ENCODE results near the gene CYP4F22.

DNA sequence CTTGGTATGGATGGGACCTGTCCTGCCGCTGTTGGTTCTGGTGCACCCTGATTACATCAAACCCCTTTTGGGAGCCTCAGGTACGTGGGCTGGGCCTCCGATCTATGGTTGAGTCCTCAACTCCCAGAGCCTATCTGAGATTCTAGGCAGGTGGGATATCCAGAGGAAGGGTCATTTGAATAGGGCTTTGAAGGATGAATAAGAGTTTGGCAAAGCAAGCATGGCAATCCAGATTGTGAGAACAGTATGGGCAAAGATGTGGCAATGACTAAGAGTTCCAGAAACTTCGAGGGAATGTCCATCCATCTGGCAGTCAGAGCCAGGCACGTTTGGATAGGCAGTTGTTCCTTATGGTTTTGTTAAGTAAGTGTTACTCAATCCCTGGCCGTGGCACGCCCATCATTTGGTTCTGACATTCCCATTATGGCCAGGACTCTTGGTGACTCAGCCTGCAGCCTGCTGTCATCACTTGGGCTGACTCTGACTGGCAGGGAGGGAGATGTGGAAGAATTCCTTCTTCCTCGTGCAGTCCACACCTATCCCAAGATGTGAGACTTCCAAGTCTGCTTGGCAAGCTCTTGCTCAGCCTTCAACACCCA lies 21.5 kb downstream of the CYP4F22 start:
- no peak for TF ChIP-seq POLR2A (IDR thresholded peaks at IDR 0.05)
- TF ChIP-seq, protein P1, sequence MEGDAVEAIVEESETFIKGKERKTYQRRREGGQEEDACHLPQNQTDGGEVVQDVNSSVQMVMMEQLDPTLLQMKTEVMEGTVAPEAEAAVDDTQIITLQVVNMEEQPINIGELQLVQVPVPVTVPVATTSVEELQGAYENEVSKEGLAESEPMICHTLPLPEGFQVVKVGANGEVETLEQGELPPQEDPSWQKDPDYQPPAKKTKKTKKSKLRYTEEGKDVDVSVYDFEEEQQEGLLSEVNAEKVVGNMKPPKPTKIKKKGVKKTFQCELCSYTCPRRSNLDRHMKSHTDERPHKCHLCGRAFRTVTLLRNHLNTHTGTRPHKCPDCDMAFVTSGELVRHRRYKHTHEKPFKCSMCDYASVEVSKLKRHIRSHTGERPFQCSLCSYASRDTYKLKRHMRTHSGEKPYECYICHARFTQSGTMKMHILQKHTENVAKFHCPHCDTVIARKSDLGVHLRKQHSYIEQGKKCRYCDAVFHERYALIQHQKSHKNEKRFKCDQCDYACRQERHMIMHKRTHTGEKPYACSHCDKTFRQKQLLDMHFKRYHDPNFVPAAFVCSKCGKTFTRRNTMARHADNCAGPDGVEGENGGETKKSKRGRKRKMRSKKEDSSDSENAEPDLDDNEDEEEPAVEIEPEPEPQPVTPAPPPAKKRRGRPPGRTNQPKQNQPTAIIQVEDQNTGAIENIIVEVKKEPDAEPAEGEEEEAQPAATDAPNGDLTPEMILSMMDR (IDR thresholded peaks at IDR 0.05), result no peak

Measured in tibial nerve (tissue), 3 donors.